H4 (cell line): ENCODE measurements around the gene REEP6. TPM values are rescaled to one million over a fixed set of nuclear protein-coding genes. Genes with fewer than 3 reads are reported as not detected.

ENCODE experiments used
- total RNA-seq: library from RNA; depleted of rRNA; stranded (reverse); fragments of >200 nt; shearing (Covaris generic); gene quantifications from 2 replicates; pipeline ENCODE4 v1.2.3, GENCODE V29; 2014; rRNA removed

Gene REEP6
- total RNA-seq, 1 experiment from 2014 or later, result 1.2 TPM

Other genes starting within 250 kb of the REEP6 start
- gene ATP5F1D, start 249.4 kb upstream of the REEP6 start, total RNA-seq, result 34.9 and 37.0 TPM in 2 replicates
- gene MIDN, start 242.6 kb upstream of the REEP6 start, total RNA-seq, result 2.4 and 4.2 TPM in 2 replicates
- 196 and 197 TPM in 2 replicates for gene CIRBP, start 221.8 kb upstream of the REEP6 start, total RNA-seq
- 49.8 and 59.5 TPM in 2 replicates for gene FAM174C, start 215.7 kb upstream of the REEP6 start, total RNA-seq
- 1.0 and 3.3 TPM in 2 replicates for gene EFNA2, start 205.3 kb upstream of the REEP6 start, total RNA-seq
- gene NDUFS7, start 107.3 kb upstream of the REEP6 start, total RNA-seq, result 67.9 and 87.2 TPM in 2 replicates
- gene GAMT, start 89.6 kb upstream of the REEP6 start, total RNA-seq, result 15.5 and 18.9 TPM in 2 replicates
- 47.6 and 59.4 TPM in 2 replicates for gene DAZAP1, start 83.6 kb upstream of the REEP6 start, total RNA-seq
- gene RPS15, start 52.8 kb upstream of the REEP6 start, total RNA-seq, result 1,025 and 1,178 TPM in 2 replicates
- 0.02 and 1.5 TPM in 2 replicates for gene APC2, start 41.1 kb upstream of the REEP6 start, total RNA-seq
- gene C19orf25, start 12.0 kb upstream of the REEP6 start, total RNA-seq, result 7.9 and 10.5 TPM in 2 replicates
- gene PCSK4, start 831 bp upstream of the REEP6 start, total RNA-seq, result 0.31 TPM in 1 of 2 replicates, not detected in the other
- 0.72 and 1.8 TPM in 2 replicates for gene ADAMTSL5, start 21.8 kb downstream of the REEP6 start, total RNA-seq
- gene PLK5, start 32.9 kb downstream of the REEP6 start, total RNA-seq, result not detected in 2 replicates
- 5.7 and 10.6 TPM in 2 replicates for gene MEX3D, start 77.1 kb downstream of the REEP6 start, total RNA-seq
- gene MBD3, start 101.7 kb downstream of the REEP6 start, total RNA-seq, result 45.8 and 64.9 TPM in 2 replicates
- gene UQCR11, start 114.3 kb downstream of the REEP6 start, total RNA-seq, result 42.2 and 49.7 TPM in 2 replicates
- 36.1 and 37.4 TPM in 2 replicates for gene TCF3, start 161.4 kb downstream of the REEP6 start, total RNA-seq